B cell (primary cell): ENCODE results near the gene FAM20C.

Experiments
- CTCF ChIP-seq: fragments of 200-600 bp; IDR thresholded peaks from one replicate; pipeline ENCODE4 v1.8.0; 2022; ENCODE audit warnings: antibody characterized with exemption, mild to moderate bottlenecking
- EZH2 ChIP-seq: IDR thresholded peaks from 2 replicates; pipeline ENCODE4 v1.6.1; 2012; ENCODE audit warnings: borderline replicate concordance, low read depth, mild to moderate bottlenecking, moderate library complexity, low read length; ENCODE audit not compliant: insufficient read depth, poor library complexity, severe bottlenecking

- TF ChIP-seq CTCF (no peak), EZH2 (no peak)
Observed at GRCh38 chr7:209416-209815, 17.0 kb downstream of the FAM20C start.
